Measurements from ENCODE around the gene KRTAP4-12. TPM values are rescaled to one million over a fixed set of nuclear protein-coding genes. Genes with fewer than 3 reads are reported as not detected.
"Not testable (repeated sequence)": the region's sequence is repeated elsewhere in the genome, so short reads cannot be mapped to it uniquely, and the experiment has no call there.

Gene KRTAP4-12
- not detected for total RNA-seq

- DNase-seq (ENCODE audit: low spot score): not testable (repeated sequence)
These were observed at the start of gene KRTAP4-12 for GRCh38 chr17:41123991-41124371. KRTAP4-12 (minus strand) TSS chr17:41124182; CDS start chr17:41124122, 60 bp downstream.

- DNase-seq (ENCODE audit: low spot score): no peak
These were observed 47.9 kb upstream of the KRTAP4-12 start for GRCh38 chr17:41171886-41172285.

- DNase-seq (ENCODE audit: low spot score): no peak
These were observed 44.1 kb upstream of the KRTAP4-12 start, which contains the start of gene KRTAP4-3 for GRCh38 chr17:41168121-41168520. KRTAP4-3 (minus strand) TSS chr17:41168221; CDS start chr17:41168172, 49 bp downstream.

- no peak for DNase-seq (ENCODE audit: low spot score)
These were observed 43.6 kb upstream of the KRTAP4-12 start for GRCh38 chr17:41167561-41167960.

- DNase-seq (ENCODE audit: low spot score): no peak
These were observed 39.8 kb upstream of the KRTAP4-12 start for GRCh38 chr17:41163828-41164227.

GRCh38 chr17:41160648-41161047 is 36.7 kb upstream of the KRTAP4-12 start, which contains the start of gene KRTAP4-4:
KRTAP4-4 (minus strand) TSS chr17:41160748; CDS start chr17:41160691, 57 bp downstream.
- DNase-seq (ENCODE audit: low spot score): no peak

GRCh38 chr17:41160190-41160589 is 36.2 kb upstream of the KRTAP4-12 start:
- DNase-seq (ENCODE audit: low spot score): not testable (repeated sequence)

GRCh38 chr17:41153856-41154255 is 29.9 kb upstream of the KRTAP4-12 start:
- DNase-seq (ENCODE audit: low spot score): no peak

- DNase-seq (ENCODE audit: low spot score): no peak
These were observed 27.5 kb upstream of the KRTAP4-12 start for GRCh38 chr17:41151525-41151924.

GRCh38 chr17:41150026-41150425 is 26.0 kb upstream of the KRTAP4-12 start:
- no peak for DNase-seq (ENCODE audit: low spot score)

- no peak for DNase-seq (ENCODE audit: low spot score)
These were observed 25.6 kb upstream of the KRTAP4-12 start, which contains the start of gene KRTAP4-5 for GRCh38 chr17:41149652-41149985. KRTAP4-5 (minus strand) TSS chr17:41149825; CDS start chr17:41149767, 58 bp downstream.

- DNase-seq (ENCODE audit: low spot score): not testable (repeated sequence)
These were observed 25.1 kb upstream of the KRTAP4-12 start for GRCh38 chr17:41148971-41149651.

GRCh38 chr17:41147531-41148204 is 23.7 kb upstream of the KRTAP4-12 start:
- DNase-seq (ENCODE audit: low spot score): no peak

GRCh38 chr17:41145261-41145660 is 21.3 kb upstream of the KRTAP4-12 start:
- DNase-seq (ENCODE audit: low spot score): no peak

GRCh38 chr17:41144846-41145245 is 20.9 kb upstream of the KRTAP4-12 start:
- no peak for DNase-seq (ENCODE audit: low spot score)

- DNase-seq (ENCODE audit: low spot score): no peak
These were observed 17.4 kb upstream of the KRTAP4-12 start for GRCh38 chr17:41141361-41141760.

- no peak for DNase-seq (ENCODE audit: low spot score)
These were observed 16.6 kb upstream of the KRTAP4-12 start, which contains the start of gene KRTAP4-6 for GRCh38 chr17:41140360-41141131. KRTAP4-6 (minus strand) TSS chr17:41140544; CDS start chr17:41140487, 57 bp downstream.

- DNase-seq (ENCODE audit: low spot score): not testable (repeated sequence)
These were observed 15.9 kb upstream of the KRTAP4-12 start for GRCh38 chr17:41139865-41140264.

- no peak for DNase-seq (ENCODE audit: low spot score)
These were observed 10.1 kb upstream of the KRTAP4-12 start for GRCh38 chr17:41133880-41134735.

- DNase-seq (ENCODE audit: low spot score): no peak
These were observed 8.0 kb upstream of the KRTAP4-12 start for GRCh38 chr17:41131979-41132378.

- DNase-seq (ENCODE audit: low spot score): no peak
These were observed 3.4 kb upstream of the KRTAP4-12 start for GRCh38 chr17:41127371-41127770.
